ENCODE results near the gene SLC25A12. TPM values are rescaled to one million over a fixed set of nuclear protein-coding genes. Genes with fewer than 3 reads are reported as not detected.

The SLC25A12 gene, protein sequence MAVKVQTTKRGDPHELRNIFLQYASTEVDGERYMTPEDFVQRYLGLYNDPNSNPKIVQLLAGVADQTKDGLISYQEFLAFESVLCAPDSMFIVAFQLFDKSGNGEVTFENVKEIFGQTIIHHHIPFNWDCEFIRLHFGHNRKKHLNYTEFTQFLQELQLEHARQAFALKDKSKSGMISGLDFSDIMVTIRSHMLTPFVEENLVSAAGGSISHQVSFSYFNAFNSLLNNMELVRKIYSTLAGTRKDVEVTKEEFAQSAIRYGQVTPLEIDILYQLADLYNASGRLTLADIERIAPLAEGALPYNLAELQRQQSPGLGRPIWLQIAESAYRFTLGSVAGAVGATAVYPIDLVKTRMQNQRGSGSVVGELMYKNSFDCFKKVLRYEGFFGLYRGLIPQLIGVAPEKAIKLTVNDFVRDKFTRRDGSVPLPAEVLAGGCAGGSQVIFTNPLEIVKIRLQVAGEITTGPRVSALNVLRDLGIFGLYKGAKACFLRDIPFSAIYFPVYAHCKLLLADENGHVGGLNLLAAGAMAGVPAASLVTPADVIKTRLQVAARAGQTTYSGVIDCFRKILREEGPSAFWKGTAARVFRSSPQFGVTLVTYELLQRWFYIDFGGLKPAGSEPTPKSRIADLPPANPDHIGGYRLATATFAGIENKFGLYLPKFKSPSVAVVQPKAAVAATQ
- total RNA-seq (2022): 11.9 and 17.8 TPM in 2 replicates
- percentile 63 among the genes with signal in this experiment for Bru-seq, nascent RNA
- BruChase-seq, experiment 1, labeled RNA remaining after a 6-hour chase: percentile 55 among the genes with signal in this experiment
- BruChase-seq, experiment 2, labeled RNA remaining after a 2-hour chase: percentile 52 among the genes with signal in this experiment
- long read RNA-seq, transcript SLC25A12-202 (18 exons, 2,979 nt): major isoform, 5 of 11 reads
- long read RNA-seq, partial matches to known transcripts: 2 of 11 reads
- long read RNA-seq, other reads (novel, unspliced or antisense): 4 of 11 reads

DNA sequence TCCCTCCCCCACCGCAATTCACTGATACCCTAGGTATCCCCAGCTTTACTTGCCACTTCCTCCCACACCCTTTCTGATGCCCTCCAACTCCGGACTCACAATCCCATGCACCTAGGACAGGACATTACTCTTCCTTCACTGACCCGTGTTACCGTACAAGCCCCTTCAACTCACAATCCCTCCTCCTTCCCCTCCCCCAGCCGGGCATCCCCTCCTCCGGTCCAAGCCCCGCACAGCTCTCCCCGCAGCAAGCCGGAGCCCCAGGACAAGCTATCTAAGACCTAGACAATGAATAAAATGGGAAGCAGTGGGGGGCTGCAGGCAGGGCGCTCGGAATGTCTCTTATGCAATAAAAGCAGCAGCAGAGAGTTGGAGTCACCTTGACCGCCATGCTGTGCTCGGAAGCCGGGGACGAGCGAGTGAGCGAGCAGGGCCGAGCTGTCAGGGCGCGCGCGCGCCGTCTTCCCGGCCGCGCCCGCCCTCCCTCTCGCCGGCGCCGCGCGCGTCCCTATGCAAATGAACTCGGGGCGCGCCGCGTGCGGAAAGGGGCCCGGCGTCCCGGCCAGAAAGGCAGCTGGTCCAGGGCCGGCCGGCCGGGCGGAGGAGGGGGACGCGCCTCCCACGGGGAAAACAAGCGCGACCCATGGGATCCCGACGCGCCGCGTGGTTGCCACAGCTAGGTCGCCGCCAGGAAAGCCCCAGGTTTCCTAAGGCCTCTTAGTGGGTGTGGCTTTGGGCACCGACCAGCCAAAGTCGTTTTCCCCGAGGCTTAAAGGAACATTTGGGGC is at the start of gene SLC25A12:
TSS of gene SLC25A12 (minus strand) at position 421 of the 788 bp plus-strand sequence. CDS start at position 391, 30 bp downstream.
- intact Hi-C loops (cut with micrococcal nuclease; ENCODE audit: unreplicated experiment): loop anchor here (1.0 kb wide), 1 partner anchor 209 kb away; no protein-coding TSS in a partner anchor

DNA sequence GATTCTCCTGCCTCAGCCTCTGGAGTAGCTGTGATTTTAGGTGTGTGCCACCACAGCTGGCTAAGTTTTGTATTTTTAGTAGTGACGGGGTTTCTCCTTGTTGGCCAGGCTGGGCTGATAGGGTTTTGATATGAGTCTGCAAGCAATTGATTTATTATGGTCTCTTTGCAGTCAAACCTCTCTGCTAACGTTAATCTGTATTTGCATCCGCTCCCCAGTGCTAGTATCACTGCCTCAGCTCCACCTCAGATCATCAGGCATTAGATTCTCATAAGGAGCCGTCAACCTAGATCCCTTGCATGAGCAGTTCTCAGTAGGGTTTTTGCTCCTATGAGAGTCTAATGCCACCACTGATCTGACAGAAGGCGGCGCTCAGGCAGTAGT is 47.3 kb upstream of the SLC25A12 start:
- no peaks in the 10 kb centered on the region for H3K36me3 Mint-ChIP-seq (ENCODE audit: insufficient read depth, unreplicated experiment)
- no peaks in the 10 kb centered on the region for H3K9me3 Mint-ChIP-seq (ENCODE audit: low read depth, unreplicated experiment)
- H3K27me3 Mint-ChIP-seq (ENCODE audit: unreplicated experiment): no peaks in the 10 kb centered on the region
- CTCF ChIA-PET: interaction anchor here (1.4 to 1.5 kb wide), 2 partner anchors 165 to 186 kb away, joined by 4 read pairs; no protein-coding TSS in a partner anchor
- H3K4me1 Mint-ChIP-seq (ENCODE audit: low read depth, unreplicated experiment): peaks cover 6% of the 10 kb centered on the region
- TF ChIP-seq, protein P1, sequence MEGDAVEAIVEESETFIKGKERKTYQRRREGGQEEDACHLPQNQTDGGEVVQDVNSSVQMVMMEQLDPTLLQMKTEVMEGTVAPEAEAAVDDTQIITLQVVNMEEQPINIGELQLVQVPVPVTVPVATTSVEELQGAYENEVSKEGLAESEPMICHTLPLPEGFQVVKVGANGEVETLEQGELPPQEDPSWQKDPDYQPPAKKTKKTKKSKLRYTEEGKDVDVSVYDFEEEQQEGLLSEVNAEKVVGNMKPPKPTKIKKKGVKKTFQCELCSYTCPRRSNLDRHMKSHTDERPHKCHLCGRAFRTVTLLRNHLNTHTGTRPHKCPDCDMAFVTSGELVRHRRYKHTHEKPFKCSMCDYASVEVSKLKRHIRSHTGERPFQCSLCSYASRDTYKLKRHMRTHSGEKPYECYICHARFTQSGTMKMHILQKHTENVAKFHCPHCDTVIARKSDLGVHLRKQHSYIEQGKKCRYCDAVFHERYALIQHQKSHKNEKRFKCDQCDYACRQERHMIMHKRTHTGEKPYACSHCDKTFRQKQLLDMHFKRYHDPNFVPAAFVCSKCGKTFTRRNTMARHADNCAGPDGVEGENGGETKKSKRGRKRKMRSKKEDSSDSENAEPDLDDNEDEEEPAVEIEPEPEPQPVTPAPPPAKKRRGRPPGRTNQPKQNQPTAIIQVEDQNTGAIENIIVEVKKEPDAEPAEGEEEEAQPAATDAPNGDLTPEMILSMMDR (IDR thresholded peaks at IDR 0.05; ENCODE audit: unreplicated experiment): no peak
- H3K4me3 Mint-ChIP-seq (ENCODE audit: low read depth, unreplicated experiment): no peak overlapping the region
- intact Hi-C loops (cut with micrococcal nuclease; ENCODE audit: unreplicated experiment): no loop called here
- DNase-seq: no peak
- no peak overlapping the region for H3K27ac Mint-ChIP-seq (ENCODE audit: unreplicated experiment)
- no TSS peak for BruUV-seq (replicated peaks)

More for the DNA sequence above, at the start of gene SLC25A12:
- no TSS peak for BruUV-seq (replicated peaks)
- CTCF ChIA-PET: interaction anchor here (0.6 kb wide), 2 partner anchors 146 to 592 kb away, joined by 3 to 6 read pairs; no protein-coding TSS in a partner anchor
- no peaks in the 10 kb centered on the region for H3K9me3 Mint-ChIP-seq (ENCODE audit: low read depth, unreplicated experiment)
- peak within 1 kb of the TSS; percentile 89 for H3K4me3 Mint-ChIP-seq (ENCODE audit: low read depth, unreplicated experiment)
- H3K27ac Mint-ChIP-seq (ENCODE audit: unreplicated experiment): peak within 1 kb of the TSS; percentile 14
- peak; percentile 83 for DNase-seq
- H3K27me3 Mint-ChIP-seq (ENCODE audit: unreplicated experiment): no peaks in the 10 kb centered on the region
- TF ChIP-seq, protein P1 (IDR thresholded peaks at IDR 0.05; ENCODE audit: unreplicated experiment): no peak
- peaks cover 14% of the 10 kb centered on the region for H3K4me1 Mint-ChIP-seq (ENCODE audit: low read depth, unreplicated experiment)
- peaks cover 18% of the 10 kb centered on the region for H3K36me3 Mint-ChIP-seq (ENCODE audit: insufficient read depth, unreplicated experiment)

DNA sequence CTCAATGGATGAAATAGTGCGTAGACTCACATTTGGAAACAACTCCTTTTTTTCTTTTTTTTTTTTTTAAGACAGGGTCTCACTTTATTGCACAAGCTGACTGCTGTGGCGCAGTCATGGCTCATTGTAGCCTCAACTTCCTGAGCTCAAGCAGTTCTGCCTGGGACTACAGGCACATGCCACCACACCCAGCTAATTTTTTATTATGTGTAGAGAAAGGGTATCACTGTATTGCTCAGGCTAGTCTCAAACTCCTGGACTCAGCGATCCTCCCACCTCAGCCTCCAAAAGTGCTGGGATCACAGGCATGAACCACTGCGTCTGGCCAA is 45.7 kb upstream of the SLC25A12 start:
- DNase-seq: no peak
- no peak overlapping the region for H3K27ac Mint-ChIP-seq (ENCODE audit: unreplicated experiment)
- TF ChIP-seq, protein P1 (IDR thresholded peaks at IDR 0.05; ENCODE audit: unreplicated experiment): no peak
- intact Hi-C loops (cut with micrococcal nuclease; ENCODE audit: unreplicated experiment): no loop called here
- peaks cover 6% of the 10 kb centered on the region for H3K4me1 Mint-ChIP-seq (ENCODE audit: low read depth, unreplicated experiment)
- CTCF ChIA-PET: no interaction called here
- BruUV-seq (replicated peaks): no TSS peak
- no peak overlapping the region for H3K4me3 Mint-ChIP-seq (ENCODE audit: low read depth, unreplicated experiment)
- no peaks in the 10 kb centered on the region for H3K36me3 Mint-ChIP-seq (ENCODE audit: insufficient read depth, unreplicated experiment)
- no peaks in the 10 kb centered on the region for H3K9me3 Mint-ChIP-seq (ENCODE audit: low read depth, unreplicated experiment)
- H3K27me3 Mint-ChIP-seq (ENCODE audit: unreplicated experiment): no peaks in the 10 kb centered on the region

Measured in Calu3 (cell line).